Testis (tissue), 3 donors: ENCODE results near the gene DOK1. TPM values are rescaled to one million over a fixed set of nuclear protein-coding genes. Genes with fewer than 3 reads are reported as not detected.

Experiments
- DNase-seq: peaks from one replicate; pipeline ENCODE4 v3.0.0-alpha.2; 2019
- H3K27ac ChIP-seq, 2 donors: fragments of 200-600 bp; sonication (generic); one replicate each; pipeline ENCODE4 v1.5.1; 2019
- H3K27me3 ChIP-seq: fragments of 200-600 bp; sonication (generic); one replicate; pipeline ENCODE4 v1.5.1; 2019
- H3K36me3 ChIP-seq: fragments of 200-600 bp; sonication (generic); one replicate; pipeline ENCODE4 v1.5.1; 2017; ENCODE audit warnings: low read depth; ENCODE audit errors: missing control alignments
- H3K4me1 ChIP-seq: fragments of 200-600 bp; sonication (generic); one replicate; pipeline ENCODE4 v1.5.1; 2019
- H3K4me3 ChIP-seq, 2 donors: fragments of 200-600 bp; sonication (generic); one replicate each; pipeline ENCODE4 v1.5.1; 2017 to 2019
- H3K9me3 ChIP-seq: fragments of 200-600 bp; sonication (generic); one replicate; pipeline ENCODE4 v1.5.1; 2017
- CTCF ChIP-seq, 3 experiments: fragments of 450-650 bp in 2 of 3; fragments of 200-600 bp in 1 of 3; sonication (generic) in 1 of 3; IDR thresholded peaks; one replicate each; pipeline ENCODE4 v1.5.1; 2016 to 2019; ENCODE audit warnings: antibody characterized with exemption in 3 of 3, mild to moderate bottlenecking in 2 of 3, moderate library complexity in 1 of 3
- POLR2A ChIP-seq: fragments of 450-650 bp; IDR thresholded peaks from one replicate; pipeline ENCODE4 v1.6.1; 2017; ENCODE audit warnings: antibody characterized with exemption, mild to moderate bottlenecking, moderate library complexity
- WGBS, 2 donors: methylation state at CpG; one replicate each; pipeline ENCODE4 v1.1.5; 2018; 5-methylcytosine and 5-hydroxymethylcytosine counted together
- intact Hi-C: fragments of 100-400 bp; cut with DNase I; formaldehyde crosslinking; loops from one replicate; pipeline ENCODE4 v1.15.1; 2023; ENCODE audit warnings: low total_unique reads
- polyA plus RNA-seq: library from polyadenylated mRNA; stranded (reverse); fragments of 350-450 nt; fragmentation: Illumina TruSeq; extraction: RNeasy Lipid Tissue Mini Kit (QIAGEN cat#74804); gene quantifications from one replicate; pipeline ENCODE4 v1.2.3, GENCODE V29; 2014; ENCODE audit warnings: low read depth, low replicate concordance; ENCODE audit not compliant: insufficient read depth
- total RNA-seq, 2 donors: library from RNA; depleted of rRNA; stranded (reverse); fragments of >200 nt; gene quantifications; one replicate each; pipeline ENCODE4 v1.2.3, GENCODE V29; 2016

The DOK1 gene
- total and polyA plus RNA-seq, 3 donors from 2014 or later: 9.3 to 19.3 (median 11.2) TPM

- Histone ChIP-seq H3K36me3 (no peaks in the 10 kb centered on the region), H3K27ac (no peak within 1 kb of the TSS), H3K4me3 (peak within 1 kb of the TSS; percentile 18 to 60)
Observed at GRCh38 chr2:74514368-74515270, 39.9 kb upstream of the DOK1 start, which contains the start of gene TLX2. Gene TLX2 (plus strand): TSS chr2:74514450. CDS start chr2:74514807, 357 bp downstream.

DNA sequence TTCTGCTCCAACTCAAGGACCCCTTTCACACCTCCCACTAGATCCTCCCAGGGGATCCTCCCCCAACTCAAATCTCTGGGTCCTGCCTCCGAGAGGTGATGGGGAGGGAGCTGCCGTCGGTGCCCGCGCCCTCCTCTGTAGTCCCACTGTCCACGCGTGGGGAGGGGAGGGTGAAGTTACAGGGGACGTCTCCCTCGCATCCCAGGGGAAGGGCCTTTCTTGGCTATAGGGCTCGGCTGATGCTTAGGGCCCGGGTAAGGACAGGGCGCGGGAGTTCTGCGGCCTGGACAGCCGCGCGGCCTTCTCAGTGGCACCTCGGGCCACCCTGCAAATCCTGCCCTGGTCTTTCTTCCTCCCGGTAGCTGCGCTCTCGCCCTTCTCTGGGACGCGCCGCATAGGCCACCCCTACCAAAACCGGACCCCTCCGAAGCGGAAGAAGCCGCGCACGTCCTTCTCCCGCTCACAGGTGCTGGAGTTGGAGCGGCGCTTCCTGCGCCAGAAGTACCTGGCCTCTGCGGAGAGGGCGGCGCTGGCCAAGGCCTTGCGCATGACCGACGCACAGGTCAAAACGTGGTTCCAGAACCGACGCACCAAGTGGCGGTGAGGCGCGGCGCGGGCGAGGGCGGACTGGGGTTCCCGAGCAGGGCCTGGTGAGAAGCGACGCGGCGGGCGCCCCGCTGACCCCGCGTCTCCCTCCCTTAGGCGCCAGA lies 39.1 kb upstream of the DOK1 start:
- Histone ChIP-seq H3K4me3 (peak overlapping the region; percentile 51 to 60), H3K4me1 (peaks cover 5% of the 10 kb centered on the region), H3K27ac (peak overlapping the region in 1 of 2 donors; percentile 24), H3K36me3 (no peaks in the 10 kb centered on the region), H3K27me3 (no peaks in the 10 kb centered on the region), H3K9me3 (no peaks in the 10 kb centered on the region)
- WGBS, 2 donors: 4 to 9% methylated on average over 9 to 60 of the region's 60 CpGs
- DNase-seq: no peak
- intact Hi-C loops: no loop called here
- TF ChIP-seq CTCF (IDR thresholded peaks at IDR 0.05) (no peak), POLR2A (no peak)

More at GRCh38 chr2:74514368-74515270, 39.9 kb upstream of the DOK1 start, which contains the start of gene TLX2:
- H3K4me1 ChIP-seq: peaks cover 5% of the 10 kb centered on the region
- 4 to 17% methylated on average over 4 to 64 of the region's 82 CpGs for WGBS, 2 donors
- no peaks in the 10 kb centered on the region for H3K9me3 ChIP-seq
- DNase-seq: no peak
- H3K27me3 ChIP-seq: no peaks in the 10 kb centered on the region
- TF ChIP-seq CTCF (IDR thresholded peaks at IDR 0.05) (no peak), POLR2A (no peak)
- intact Hi-C loops: no loop called here

- peaks cover 5% of the 10 kb centered on the region for H3K4me1 ChIP-seq
- WGBS, 2 donors: 2% methylated on average over 27 to 66 of the region's 72 CpGs
- no peaks in the 10 kb centered on the region for H3K9me3 ChIP-seq
- DNase-seq: peak; percentile 89
- H3K27me3 ChIP-seq: no peaks in the 10 kb centered on the region
- intact Hi-C loops: no loop called here
- no peak for TF ChIP-seq POLR2A
- no peak for TF ChIP-seq CTCF (IDR thresholded peaks at IDR 0.05)
- peak overlapping the region in 1 of 2 donors; percentile 24 for H3K27ac ChIP-seq
- no peaks in the 10 kb centered on the region for H3K36me3 ChIP-seq
- H3K4me3 ChIP-seq: peak overlapping the region; percentile 51 to 60
Observed at GRCh38 chr2:74515981-74516633, 38.4 kb upstream of the DOK1 start.

- no peak for TF ChIP-seq POLR2A
- TF ChIP-seq CTCF (IDR thresholded peaks at IDR 0.05): no peak
- Histone ChIP-seq H3K27ac (no peak overlapping the region), H3K4me3 (peak overlapping the region in 1 of 2 donors; percentile 60), H3K9me3 (no peaks in the 10 kb centered on the region), H3K4me1 (peaks cover 5% of the 10 kb centered on the region), H3K36me3 (no peaks in the 10 kb centered on the region), H3K27me3 (no peaks in the 10 kb centered on the region)
- intact Hi-C loops: no loop called here
- 42 to 65% methylated on average over 11 to 13 of the region's 13 CpGs for WGBS, 2 donors
- no peak for DNase-seq
Observed at GRCh38 chr2:74516650-74517049, 37.9 kb upstream of the DOK1 start.
